HG03135 (cell line): ENCODE results near the gene TBC1D2.

Experiments
- ATAC-seq: cut with Tn5 transposase; IDR thresholded peaks from one replicate; pipeline ENCODE4 v1.9.1; 2021; ENCODE audit warnings: mild to moderate bottlenecking, moderate library complexity; ENCODE audit not compliant: unreplicated experiment

TBC1D2 gene

GRCh38 chr9:98219364-98219716, 36.1 kb downstream of the TBC1D2 start:
- ATAC-seq, result no peak

GRCh38 chr9:98218562-98219363, 36.7 kb downstream of the TBC1D2 start:
- no peak for ATAC-seq

DNA sequence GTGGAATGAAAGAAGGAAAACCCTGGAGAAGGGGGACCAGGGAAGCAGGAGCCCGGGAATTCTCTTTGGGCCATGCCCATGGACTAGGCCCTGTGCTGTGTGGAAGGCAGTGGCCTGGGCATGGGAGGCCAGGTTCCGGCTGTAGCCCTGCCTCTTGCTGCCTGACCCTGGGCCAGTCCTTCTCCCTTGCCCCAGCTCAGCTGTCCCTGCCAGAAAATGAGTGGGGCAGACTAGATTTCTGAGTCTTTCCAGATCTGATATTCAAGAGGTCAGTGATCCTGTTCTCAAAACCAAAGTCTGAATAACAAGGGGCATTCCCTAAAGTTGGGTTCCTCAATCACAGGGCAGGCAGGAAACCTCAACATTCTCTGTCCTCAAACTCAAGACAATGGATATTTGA, 38.2 kb downstream of the TBC1D2 start:
- no peak for ATAC-seq

DNA sequence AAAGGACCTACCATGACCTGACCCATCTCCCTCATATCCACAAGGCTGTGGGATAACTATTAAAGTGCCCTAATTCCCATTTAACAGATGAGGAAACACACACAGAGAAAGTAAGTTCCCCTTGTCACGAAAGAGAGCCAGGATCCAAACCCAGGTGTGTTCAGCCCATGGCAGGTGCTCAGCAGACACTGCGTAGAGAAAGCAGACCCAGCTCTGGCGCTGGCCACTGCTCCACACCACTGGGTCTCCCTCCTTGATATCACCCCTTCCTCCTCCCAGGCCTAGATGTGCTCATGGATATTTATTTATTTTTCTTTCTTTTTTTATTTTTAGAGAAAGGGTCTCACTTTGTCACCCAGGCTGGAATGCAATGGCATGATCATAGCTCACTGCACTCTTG, 39.1 kb downstream of the TBC1D2 start:
- ATAC-seq, result no peak

DNA sequence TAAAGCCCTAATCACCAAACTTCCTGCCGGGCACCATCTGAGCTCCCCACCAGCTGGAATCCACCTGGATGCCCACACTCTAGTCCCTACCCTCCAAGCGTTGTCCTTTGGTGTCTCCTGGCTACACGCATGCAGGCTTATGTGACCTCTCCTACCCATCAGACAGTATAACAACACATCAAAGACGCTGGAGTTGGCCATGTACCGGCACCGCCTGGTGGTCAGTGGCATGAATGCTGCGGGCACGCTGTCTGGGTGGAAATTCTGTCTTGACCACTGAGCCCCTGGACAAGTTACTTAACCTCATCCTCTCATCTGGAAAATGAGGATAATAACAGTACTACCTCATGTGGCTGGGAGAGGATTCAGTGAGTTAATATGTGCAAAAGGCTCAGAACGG, 39.6 kb downstream of the TBC1D2 start:
- no peak for ATAC-seq

- no peak for ATAC-seq
These were observed 40.2 kb downstream of the TBC1D2 start for GRCh38 chr9:98215271-98215670.

DNA sequence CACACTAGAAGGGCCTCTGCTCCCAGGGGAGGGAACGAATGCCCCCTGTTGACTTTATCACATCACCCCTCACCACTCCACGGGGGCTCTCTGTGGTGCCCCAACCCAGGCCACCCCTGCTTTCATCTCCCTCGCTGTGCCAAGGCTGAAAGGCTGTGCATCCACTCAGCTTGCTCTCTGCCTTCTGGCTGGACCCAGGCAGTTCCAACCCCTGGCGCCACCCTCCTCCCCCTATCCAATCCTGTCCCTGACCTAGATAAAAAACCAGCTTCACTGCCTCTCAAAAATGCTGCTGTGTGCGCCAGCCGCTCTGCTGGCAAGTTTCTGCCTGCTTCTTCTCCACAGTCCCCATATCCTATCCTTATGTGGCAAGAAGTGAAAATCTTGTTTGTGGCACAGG, 40.6 kb downstream of the TBC1D2 start:
- no peak for ATAC-seq

GRCh38 chr9:98211260-98211659, 44.2 kb downstream of the TBC1D2 start:
- ATAC-seq, result no peak

DNA sequence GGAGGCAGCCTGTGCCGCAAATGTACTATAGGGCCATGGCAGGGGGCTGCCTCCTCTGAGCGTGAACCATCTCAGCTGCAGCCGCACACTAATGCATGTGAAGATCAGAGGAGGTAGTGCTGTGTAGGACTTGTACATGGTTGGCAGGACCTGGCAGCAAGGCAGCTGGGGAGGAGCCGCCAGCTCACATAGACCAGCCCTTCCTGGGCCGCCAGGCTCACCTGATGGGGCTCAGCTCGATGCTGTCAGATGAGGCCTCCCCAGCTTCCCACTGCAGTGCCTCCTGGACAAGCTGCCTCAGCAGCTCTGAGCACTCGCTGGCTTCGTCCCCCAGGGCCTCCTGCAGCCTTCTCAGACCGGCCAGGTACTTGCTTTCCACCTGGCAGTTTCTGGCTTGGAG, 45.0 kb downstream of the TBC1D2 start:
- no peak for ATAC-seq

DNA sequence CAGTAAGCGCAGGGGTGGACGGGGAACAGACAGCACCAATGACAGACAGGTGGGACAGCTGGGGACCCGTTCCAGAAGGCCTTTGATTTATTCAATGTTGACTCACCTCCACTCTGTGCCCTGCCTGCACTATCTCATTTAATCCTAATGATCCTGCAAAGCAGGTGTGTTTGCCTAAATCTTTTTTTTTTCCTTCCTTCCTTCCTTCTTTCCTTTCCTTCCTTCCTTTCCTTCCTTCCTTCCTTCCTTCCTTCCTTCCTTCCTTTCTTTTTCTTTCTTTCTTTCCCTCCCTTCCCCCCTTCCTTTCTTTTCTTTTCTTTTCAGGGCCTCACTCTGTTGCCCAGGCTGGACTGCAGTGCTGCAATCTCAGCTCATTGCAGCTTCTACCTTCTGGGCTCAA, 45.9 kb downstream of the TBC1D2 start:
- no peak for ATAC-seq

- ATAC-seq, result no peak
These were observed 46.8 kb downstream of the TBC1D2 start for GRCh38 chr9:98208635-98209034.

DNA sequence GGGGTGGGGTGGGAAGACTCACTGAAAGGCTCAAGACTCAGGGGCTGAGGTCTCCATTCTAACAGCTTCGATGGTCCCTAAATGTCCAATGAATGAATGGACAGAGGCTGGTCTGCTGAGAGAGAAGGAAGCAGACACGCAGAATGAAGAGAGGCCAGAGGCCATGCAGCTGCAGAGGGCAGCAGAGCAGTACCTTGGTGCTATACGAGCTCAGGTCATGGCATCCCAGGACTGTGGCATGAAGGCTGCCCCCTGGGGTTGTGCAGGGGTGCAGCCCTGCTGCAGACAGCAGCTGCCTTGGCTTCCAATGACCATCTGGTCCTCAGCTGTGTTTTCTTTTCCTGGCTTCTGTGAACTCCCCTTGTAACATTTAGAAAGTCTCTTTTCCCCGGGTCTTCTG, 47.8 kb downstream of the TBC1D2 start:
- no peak for ATAC-seq

DNA sequence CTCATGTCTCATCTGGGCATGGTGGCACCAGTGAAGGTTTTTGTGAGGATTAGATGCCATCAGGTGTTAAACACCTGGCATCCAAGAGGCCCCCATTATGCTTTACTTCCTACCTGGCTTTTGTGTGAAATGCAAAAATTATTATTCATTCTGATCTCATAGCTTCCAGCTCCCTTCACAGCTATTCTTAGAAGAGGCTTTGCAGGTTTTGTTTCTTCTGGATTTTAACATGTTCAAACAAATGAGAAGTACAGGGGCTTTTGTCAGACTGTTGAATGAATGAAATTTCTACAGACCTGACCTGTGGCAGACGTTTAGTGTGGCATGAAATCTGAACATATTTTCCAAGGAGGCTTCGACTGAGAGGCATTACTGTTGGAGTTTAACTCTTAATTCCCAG, 48.7 kb downstream of the TBC1D2 start:
- ATAC-seq, result no peak

- ATAC-seq, result no peak
These were observed 50.8 kb downstream of the TBC1D2 start for GRCh38 chr9:98204692-98205091.

DNA sequence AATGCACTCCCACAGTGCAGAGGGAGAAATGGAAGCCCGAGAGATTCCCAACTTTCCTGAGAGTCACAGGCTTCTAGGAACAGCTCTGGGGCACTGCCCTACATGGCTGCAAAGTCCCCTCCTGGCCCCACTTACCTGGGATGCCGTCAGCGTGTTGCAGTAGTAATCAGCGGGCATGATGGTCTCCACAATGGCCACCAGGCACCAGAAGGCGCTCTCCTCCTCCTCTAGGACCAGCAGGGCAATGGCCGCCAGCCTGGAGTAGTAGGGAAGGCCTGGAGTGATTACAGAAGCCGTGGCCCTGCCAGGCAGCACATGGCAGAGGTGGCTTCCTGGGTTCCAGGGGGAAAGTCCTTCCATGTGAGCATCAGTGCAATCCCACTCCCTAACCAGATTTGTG, 52.3 kb downstream of the TBC1D2 start:
- ATAC-seq, result no peak

DNA sequence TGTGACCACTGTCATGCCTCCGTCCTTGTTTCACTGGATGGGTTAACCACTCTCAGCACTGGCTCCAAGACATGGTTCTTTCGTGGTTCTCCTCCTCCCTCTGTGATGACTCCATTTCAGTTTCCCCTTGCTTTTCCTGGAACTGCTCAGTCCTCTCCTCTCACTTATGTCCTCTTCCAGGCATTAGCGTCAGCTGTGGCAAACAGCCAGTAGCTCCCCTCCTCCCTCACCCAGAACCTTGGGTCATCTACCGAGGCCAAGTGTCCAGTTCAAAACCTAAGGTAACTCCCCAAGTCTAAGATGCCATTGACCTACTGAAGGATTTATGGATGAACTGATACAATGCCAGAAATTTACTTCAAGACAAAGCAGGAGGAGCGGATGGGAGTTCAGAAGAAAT, 53.2 kb downstream of the TBC1D2 start:
- ATAC-seq, result no peak

- no peak for ATAC-seq
These were observed 53.7 kb downstream of the TBC1D2 start for GRCh38 chr9:98201749-98202148.

GRCh38 chr9:98201102-98201501, 54.3 kb downstream of the TBC1D2 start:
- ATAC-seq, result no peak

GRCh38 chr9:98199388-98200033, 55.9 kb downstream of the TBC1D2 start:
- no peak for ATAC-seq

DNA sequence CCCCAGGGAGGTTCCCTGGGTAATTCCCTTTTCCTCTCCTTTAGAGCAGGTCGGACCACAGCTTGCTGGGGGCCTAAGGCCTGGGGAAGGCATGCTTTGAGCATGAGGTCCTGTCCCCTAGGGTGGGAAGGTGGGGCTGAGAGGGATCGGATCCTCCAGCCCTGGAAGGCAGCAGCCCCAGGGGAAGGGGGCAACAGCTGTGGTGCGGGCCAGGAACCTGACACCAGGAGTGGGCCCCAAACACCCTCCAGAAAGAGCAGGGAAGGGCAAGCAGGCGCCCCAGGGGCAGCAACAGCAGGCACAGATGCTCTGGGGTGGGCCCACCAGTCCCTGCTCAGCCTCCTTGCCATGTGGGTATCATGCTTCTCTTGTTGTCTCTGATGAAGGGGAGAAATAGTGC, 59.8 kb downstream of the TBC1D2 start:
- ATAC-seq, result no peak

GRCh38 chr9:98193336-98193944, 62.0 kb downstream of the TBC1D2 start:
- ATAC-seq, result peak; percentile 13
